Measurements from ENCODE around the gene CARS1.

The CARS1 gene

DNA sequence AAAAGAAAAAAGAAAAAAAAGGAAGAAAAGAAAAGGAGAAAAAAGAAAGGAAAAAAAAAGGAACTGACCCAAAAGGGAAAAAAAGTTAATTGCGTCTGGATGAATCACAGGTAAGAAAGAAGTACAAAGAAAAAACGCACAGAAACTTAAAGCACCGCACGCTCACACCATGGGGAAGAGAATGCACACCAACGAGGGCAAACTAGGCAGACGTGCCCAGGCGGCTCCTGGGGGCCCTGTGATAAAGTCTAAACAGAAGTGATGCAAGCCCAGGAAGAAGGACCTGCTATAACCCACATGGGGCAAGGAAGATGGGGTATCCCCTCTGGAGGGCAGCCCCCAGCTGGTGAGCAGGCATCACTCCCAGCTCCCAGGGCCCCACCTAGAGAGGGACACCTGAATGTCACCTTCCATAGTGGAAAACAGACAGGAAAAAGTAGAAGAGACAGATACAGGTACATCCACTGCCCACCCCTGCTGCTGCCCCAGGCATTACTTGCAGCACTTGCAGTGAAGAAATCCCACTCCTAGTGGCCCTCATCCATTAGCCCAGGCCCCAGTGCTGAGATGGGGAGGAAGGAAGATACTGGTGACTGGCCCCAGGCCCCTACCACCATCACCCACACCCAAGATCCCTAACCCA, 94.0 kb downstream of the CARS1 start:
- in situ Hi-C loops (cut with MboI; ENCODE audit: low sequenced_read_pairs), result no loop called here

DNA sequence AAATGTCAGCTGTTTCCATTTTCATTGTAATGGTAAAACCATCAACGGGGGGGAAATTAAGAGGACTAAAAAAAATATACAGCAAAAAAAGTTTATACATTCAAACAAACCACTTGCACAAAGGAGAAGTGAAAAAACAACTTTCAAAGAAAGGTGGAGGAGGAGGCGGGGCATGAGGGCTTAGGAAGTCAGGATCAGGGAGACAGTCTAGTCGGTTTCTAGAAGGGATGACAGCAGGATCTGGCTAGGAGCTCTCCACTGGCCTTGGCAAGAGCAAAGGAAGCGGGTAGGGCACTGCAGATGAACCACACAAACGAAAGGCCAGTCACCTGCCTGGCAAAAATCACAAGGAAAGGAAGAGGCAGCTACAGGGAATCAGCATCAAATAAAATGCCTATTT, 96.1 kb downstream of the CARS1 start:
- in situ Hi-C loops (cut with MboI; ENCODE audit: low sequenced_read_pairs), result no loop called here

DNA sequence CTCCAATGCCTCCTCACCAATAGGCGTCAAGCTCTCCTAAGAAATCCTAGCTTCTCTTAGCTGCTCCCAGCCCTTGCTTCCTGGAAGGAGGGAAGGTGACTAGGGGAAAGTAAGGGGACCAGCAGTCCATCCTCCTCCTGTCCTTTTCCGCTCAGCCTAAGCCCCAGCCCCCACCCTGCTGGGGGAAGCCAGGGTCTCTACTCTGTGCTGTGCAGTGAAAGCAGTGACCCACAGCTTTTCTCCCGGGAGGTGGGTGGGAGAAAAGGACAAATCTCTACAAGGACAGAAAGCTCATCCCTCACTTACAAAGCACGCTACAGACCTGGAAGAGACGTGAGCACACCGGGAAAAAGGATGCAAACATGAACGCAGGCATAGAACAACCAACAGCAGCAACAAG, 97.1 kb downstream of the CARS1 start:
- in situ Hi-C loops (cut with MboI; ENCODE audit: low sequenced_read_pairs), result no loop called here

DNA sequence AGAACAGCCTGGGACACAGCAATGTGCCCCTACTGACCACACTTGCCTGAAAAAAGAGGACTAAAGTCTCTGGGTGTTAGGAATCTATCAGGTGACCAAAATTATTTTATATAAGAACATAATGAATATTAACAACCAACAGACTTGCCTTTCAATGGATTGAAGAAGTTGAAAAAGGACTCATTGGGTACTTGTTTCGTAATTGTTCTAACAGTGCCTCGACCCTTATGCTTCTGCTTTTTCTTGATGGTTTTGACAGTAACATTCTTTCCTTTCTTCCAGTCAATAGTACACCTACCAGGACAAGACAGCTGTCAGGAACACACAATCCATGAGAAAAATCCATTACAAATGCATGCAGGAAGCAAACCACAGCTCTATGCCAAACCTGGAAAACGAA, 99.0 kb downstream of the CARS1 start:
- in situ Hi-C loops (cut with MboI; ENCODE audit: low sequenced_read_pairs), result no loop called here

DNA sequence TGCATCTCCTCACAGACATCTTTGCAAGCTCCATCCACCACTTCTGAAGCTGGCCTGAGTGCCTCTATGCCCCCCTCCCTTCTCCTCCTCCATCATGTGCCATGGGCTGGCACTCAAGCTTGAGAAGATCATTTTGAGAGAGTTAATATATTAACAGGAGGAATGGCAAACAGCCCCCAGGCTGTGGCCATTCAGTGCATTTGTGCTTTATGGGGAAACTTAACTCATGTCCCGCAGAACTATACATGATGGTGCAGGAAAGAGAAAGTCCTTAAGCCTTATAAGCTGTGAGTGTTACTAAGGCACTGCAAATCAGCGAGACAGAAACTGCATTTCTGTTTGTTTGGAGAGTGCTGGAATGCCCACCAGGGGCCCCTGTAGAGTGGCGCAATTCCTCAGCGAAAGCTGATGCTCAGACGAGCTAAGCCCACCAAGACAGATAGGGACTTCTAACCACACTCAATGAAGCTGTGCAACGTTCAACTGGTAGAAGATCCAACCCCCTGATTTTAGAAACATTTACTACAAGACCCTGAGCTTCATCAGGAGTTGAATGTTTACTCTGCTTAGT, 101.2 kb downstream of the CARS1 start:
- in situ Hi-C loops (cut with MboI; ENCODE audit: low sequenced_read_pairs), result no loop called here

DNA sequence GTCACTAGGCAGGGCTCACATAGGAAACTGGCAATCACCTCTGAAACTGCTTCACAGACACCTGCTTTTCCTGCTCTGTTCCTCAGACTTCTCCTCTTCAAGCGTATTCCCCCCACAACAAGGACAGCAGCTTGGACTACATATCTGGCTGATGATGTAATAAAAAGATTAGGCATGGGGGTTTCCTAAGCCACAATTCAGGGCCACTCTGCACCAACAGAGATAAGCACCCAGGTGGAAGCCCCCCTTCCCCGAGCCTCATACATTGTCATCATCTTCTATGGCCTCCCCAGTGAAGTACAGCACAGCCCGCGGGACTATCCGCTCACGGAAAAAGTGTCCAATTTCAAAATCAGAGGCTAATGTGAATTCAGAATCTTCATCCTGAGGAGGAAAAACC, 103.0 kb downstream of the CARS1 start:
- in situ Hi-C loops (cut with MboI; ENCODE audit: low sequenced_read_pairs), result no loop called here

DNA sequence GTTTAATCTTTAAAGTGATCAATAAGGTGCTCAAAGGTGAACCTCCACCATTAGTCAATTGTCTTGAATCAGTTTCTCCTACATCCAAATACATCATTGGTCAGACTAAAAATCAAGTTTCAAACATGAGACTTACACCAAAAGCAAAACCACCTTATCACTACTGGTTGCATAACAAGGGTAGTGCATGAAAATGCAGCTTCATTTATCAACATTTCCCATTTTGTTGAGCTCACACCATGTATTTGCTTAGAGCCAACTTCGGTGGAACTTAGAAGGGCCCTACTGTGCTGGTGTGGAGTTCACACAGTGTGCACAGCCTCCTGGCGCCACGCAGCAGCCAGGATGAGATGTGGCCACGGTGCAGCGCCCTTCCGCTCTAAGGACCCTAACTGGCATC, 104.9 kb downstream of the CARS1 start:
- in situ Hi-C loops (cut with MboI; ENCODE audit: low sequenced_read_pairs), result no loop called here

DNA sequence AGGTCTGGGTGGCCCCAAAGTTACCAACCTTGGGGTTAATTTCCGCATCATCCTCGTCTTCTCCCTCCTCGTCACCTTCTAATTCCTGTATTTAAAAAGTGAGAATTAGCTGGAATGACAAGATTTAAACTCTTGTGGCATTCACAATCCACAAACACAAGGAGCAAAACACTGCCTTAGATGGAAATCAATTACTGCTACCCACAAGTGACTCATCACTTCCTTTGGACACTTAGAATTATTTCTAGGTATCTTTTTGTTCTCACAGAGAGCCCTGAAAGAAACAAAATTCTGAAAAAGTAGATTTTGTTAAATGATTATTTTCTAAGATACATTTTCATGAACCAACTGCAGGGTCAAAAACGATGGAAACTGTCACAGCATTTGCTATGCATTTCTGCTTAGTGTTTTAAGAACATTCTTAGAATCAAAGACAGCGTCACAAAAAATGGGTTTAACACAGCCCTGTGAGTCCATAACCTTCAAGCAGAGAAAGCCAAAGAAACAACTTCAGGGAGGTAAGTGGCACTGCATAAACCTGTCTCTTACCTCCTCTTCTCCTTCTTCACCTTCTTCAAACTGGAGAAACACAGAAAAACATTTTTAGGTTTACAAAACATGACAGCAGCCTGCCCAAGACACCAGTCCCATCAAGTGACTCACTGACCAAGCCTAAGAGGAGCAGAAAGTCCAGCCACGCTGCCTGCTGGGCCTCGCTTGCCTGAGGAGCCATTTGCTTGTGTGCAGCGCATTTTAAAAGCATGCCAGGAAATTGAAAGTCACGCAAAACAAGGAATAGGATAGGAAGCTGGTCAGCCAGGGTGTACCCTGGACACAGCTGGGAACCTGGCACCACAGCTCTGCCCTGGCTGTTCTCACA, 105.8 kb downstream of the CARS1 start:
- in situ Hi-C loops (cut with MboI; ENCODE audit: low sequenced_read_pairs), result no loop called here

Data from hTERT RPE-1 (cell line).